ENCODE measurements around the gene PSMA3.

Gene PSMA3

GRCh38 chr14:58299401-58300330 is 55.0 kb downstream of the PSMA3 start:
- DNase-seq: peak; percentile 29

GRCh38 chr14:58301416-58301815 is 56.8 kb downstream of the PSMA3 start:
- DNase-seq: no peak

- DNase-seq: no peak
Measured at GRCh38 chr14:58305730-58306129, 61.1 kb downstream of the PSMA3 start.

DNA sequence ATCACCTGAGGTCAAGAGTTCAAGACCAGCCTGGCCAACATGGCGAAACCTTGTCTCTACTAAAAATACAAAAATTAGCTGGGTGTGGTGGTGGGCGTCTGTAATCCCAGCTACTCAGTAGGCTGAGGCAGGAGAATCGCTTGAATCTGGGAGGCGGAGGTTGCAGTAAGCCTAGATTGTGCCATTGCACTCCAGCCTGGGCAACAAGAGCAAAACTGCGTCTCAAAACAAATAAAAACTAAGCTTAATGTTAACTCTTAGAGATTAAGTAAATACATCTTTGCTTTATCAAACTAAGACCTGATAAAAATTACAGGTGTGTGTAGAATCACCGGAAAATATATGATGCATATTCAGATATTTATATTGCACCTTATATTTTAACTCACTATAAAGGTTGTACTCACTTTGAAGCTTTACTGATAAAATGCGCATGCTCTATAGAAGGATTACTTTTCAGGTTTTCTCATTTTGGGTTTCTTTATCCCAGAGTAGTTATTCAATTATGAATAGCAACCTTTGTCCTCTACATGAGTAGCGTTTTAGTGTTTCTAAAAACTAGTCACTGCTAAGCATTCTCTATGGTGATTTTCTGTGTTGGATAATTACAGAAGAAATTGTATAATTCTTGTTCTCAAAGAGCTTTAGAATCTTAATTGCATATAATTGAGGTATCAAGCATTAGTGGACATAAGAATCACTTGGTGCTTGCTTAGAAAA is 63.1 kb downstream of the PSMA3 start:
- no peak for DNase-seq

DNA sequence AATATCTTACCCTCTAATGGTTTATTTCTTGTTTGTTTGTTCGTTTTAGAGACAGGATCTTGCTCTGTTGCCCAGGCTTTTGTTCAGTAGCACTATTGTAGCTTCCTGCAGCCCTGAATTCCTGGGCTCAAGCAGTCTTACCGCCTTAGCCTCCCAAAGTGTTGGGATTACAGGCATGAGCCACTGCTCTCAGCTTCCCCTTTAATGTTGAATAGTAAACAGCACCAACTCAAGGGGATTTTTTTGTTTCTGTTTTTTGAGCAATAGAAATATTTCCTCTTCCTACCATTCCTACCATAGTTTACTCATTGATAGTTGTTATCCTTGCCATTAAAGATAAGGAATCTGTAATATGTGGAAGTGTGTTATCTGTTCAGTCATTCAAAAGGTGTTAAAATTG is 64.4 kb downstream of the PSMA3 start:
- no peak for DNase-seq

- DNase-seq: no peak
Measured at GRCh38 chr14:58313699-58314098, 69.1 kb downstream of the PSMA3 start.

- DNase-seq: no peak
Measured at GRCh38 chr14:58315606-58316005, 71.0 kb downstream of the PSMA3 start.
